ENCODE measurements around the gene SS18L1.

The SS18L1 gene

GRCh38 chr20:62195736-62196135, 52.2 kb downstream of the SS18L1 start:
- no peak for TF ChIP-seq CTCF (IDR thresholded peaks at IDR 0.05; ENCODE audit: insufficient read depth, low read length, poor library complexity, severe bottlenecking)
- no peaks in the 10 kb centered on the region for H3K27me3 ChIP-seq (replicated peaks; ENCODE audit: control insufficient read depth, insufficient read depth, low read length)
- no peak overlapping the region for H3K4me3 ChIP-seq (replicated peaks; ENCODE audit: low read depth, low read length)
- DNase-seq (ENCODE audit: extremely low read depth, insufficient read length) = no peak
- H3K36me3 ChIP-seq (ENCODE audit: control insufficient read depth, insufficient read depth, low read length) = peaks cover 20% of the 10 kb centered on the region

GRCh38 chr20:62196286-62196685, 52.7 kb downstream of the SS18L1 start:
- no peak for DNase-seq (ENCODE audit: extremely low read depth, insufficient read length)
- Histone ChIP-seq H3K4me3 (replicated peaks; ENCODE audit: low read depth, low read length) (no peak overlapping the region), H3K36me3 (ENCODE audit: control insufficient read depth, insufficient read depth, low read length) (peaks cover 20% of the 10 kb centered on the region), H3K27me3 (replicated peaks; ENCODE audit: control insufficient read depth, insufficient read depth, low read length) (no peaks in the 10 kb centered on the region)
- TF ChIP-seq CTCF (IDR thresholded peaks at IDR 0.05; ENCODE audit: insufficient read depth, low read length, poor library complexity, severe bottlenecking) = no peak

- Histone ChIP-seq H3K27me3 (replicated peaks; ENCODE audit: control insufficient read depth, insufficient read depth, low read length) (no peaks in the 10 kb centered on the region), H3K4me3 (replicated peaks; ENCODE audit: low read depth, low read length) (no peak overlapping the region), H3K36me3 (ENCODE audit: control insufficient read depth, insufficient read depth, low read length) (peaks cover 20% of the 10 kb centered on the region)
- no peak for TF ChIP-seq CTCF (IDR thresholded peaks at IDR 0.05; ENCODE audit: insufficient read depth, low read length, poor library complexity, severe bottlenecking)
- DNase-seq (ENCODE audit: extremely low read depth, insufficient read length) = no peak
These were observed 53.7 kb downstream of the SS18L1 start for GRCh38 chr20:62197311-62197710.

- Histone ChIP-seq H3K36me3 (ENCODE audit: control insufficient read depth, insufficient read depth, low read length) (peaks cover 20% of the 10 kb centered on the region), H3K27me3 (replicated peaks; ENCODE audit: control insufficient read depth, insufficient read depth, low read length) (no peaks in the 10 kb centered on the region), H3K4me3 (replicated peaks; ENCODE audit: low read depth, low read length) (no peak overlapping the region)
- TF ChIP-seq CTCF (IDR thresholded peaks at IDR 0.05; ENCODE audit: insufficient read depth, low read length, poor library complexity, severe bottlenecking) = no peak
- DNase-seq (ENCODE audit: extremely low read depth, insufficient read length) = no peak
These were observed 54.2 kb downstream of the SS18L1 start for GRCh38 chr20:62197801-62198200.

GRCh38 chr20:62198496-62198895, 54.9 kb downstream of the SS18L1 start:
- Histone ChIP-seq H3K36me3 (ENCODE audit: control insufficient read depth, insufficient read depth, low read length) (peaks cover 20% of the 10 kb centered on the region), H3K27me3 (replicated peaks; ENCODE audit: control insufficient read depth, insufficient read depth, low read length) (no peaks in the 10 kb centered on the region), H3K4me3 (replicated peaks; ENCODE audit: low read depth, low read length) (no peak overlapping the region)
- no peak for DNase-seq (ENCODE audit: extremely low read depth, insufficient read length)
- no peak for TF ChIP-seq CTCF (IDR thresholded peaks at IDR 0.05; ENCODE audit: insufficient read depth, low read length, poor library complexity, severe bottlenecking)

- peaks cover 18% of the 10 kb centered on the region for H3K36me3 ChIP-seq (ENCODE audit: control insufficient read depth, insufficient read depth, low read length)
- TF ChIP-seq CTCF (IDR thresholded peaks at IDR 0.05; ENCODE audit: insufficient read depth, low read length, poor library complexity, severe bottlenecking) = no peak
These were observed 55.4 kb downstream of the SS18L1 start for GRCh38 chr20:62198931-62199330.

More at GRCh38 chr20:62198931-62199330, 55.4 kb downstream of the SS18L1 start:
- no peaks in the 10 kb centered on the region for H3K27me3 ChIP-seq (replicated peaks; ENCODE audit: control insufficient read depth, insufficient read depth, low read length)
- no peak for DNase-seq (ENCODE audit: extremely low read depth, insufficient read length)
- no peak overlapping the region for H3K4me3 ChIP-seq (replicated peaks; ENCODE audit: low read depth, low read length)
